ENCODE measurements around the gene FHIT.

DNA sequence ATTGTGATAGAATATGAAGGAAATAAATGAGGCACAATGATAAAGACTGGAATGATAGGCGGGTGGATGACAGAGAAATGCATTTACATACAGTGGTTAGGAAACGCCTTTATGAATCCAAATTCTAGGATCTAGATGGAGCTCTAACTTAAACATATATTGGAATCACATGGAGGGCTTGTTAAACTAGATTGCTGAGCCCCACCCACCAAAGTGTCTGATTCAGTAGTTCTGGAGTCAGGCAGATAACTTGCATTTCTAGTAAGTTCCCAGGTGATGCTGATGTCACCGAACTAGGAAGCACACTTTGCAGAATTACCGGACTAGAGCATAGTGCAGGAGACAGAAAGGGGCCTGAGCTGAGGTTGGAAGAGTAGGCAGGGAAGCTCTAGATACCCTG lies 837.2 kb downstream of the FHIT start:
- no peak for TF ChIP-seq POLR2A (IDR thresholded peaks at IDR 0.05; ENCODE audit: low read depth, low read length)
- TF ChIP-seq POLR2AphosphoS5 (IDR thresholded peaks at IDR 0.05; ENCODE audit: low read depth, low read length), result no peak

All from GM12892 (cell line).